Mesenteric fat pad (tissue), 1 donor: ENCODE results near the gene NOM1. TPM values are rescaled to one million over a fixed set of nuclear protein-coding genes. Genes with fewer than 3 reads are reported as not detected.
"Not testable (repeated sequence)": the region's sequence is repeated elsewhere in the genome, so short reads cannot be mapped to it uniquely, and the experiment has no call there.

Experiments
- DNase-seq: peaks from one replicate; pipeline ENCODE4 v3.0.0-alpha.2; 2020; ENCODE audit warnings: low spot score
- total RNA-seq: library from RNA; stranded (reverse); fragmentation: NEBNext Ultra II Directional; extraction: Animal tissue kit (Norgen Biotek cat#: 25700); gene quantifications from one replicate; pipeline ENCODE4 v1.2.1, GENCODE V29; 2021
- donor health status: DM: yes; HTN: yes; CAD: no.

The NOM1 gene
- total RNA-seq, 1 donor from 2014 or later, result 19.9 TPM

- DNase-seq, result no peak
Observed at GRCh38 chr7:156940421-156941122, 8.9 kb upstream of the NOM1 start.

- DNase-seq, result no peak
Observed at GRCh38 chr7:156941393-156942182, 7.9 kb upstream of the NOM1 start.

GRCh38 chr7:156942708-156943090 lies 6.8 kb upstream of the NOM1 start:
- no peak for DNase-seq

GRCh38 chr7:156943091-156944041 lies 6.1 kb upstream of the NOM1 start:
- no peak for DNase-seq

- no peak for DNase-seq
Observed at GRCh38 chr7:156944876-156945275, 4.6 kb upstream of the NOM1 start.

DNA sequence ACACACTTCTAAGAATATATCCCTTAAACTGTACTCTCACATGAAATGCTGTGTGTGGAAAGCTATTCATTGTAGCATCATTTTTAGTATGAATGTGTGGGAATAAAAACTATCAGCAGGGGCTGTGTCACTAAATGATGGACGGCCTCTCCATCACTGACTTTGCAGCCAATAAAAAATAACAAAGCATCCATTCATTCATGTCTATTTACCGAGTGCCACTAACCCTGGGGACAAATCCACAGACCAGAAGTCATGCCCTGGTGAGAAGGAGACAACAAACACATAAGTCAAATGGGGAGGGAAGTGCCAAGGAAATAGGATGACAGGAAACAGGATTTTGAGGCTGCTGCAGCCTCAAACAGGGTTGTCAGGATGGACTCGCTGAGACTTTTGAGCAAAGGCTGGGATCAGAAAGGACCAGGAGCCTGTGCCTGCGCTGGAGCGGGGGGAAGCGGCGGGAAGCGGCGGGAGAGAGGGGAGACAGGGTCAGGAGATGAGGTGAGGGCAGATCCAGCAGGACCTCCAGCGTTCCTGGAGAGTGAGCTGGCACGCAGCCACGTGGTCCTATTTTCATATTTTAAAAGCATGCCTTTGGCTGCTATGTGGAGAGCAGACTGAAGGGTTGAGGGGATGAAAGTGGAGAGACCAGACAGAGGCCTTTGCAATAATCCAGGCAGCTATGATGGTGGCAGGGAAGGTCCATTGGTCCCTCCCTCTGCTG lies 2.2 kb upstream of the NOM1 start:
- no peak for DNase-seq

DNA sequence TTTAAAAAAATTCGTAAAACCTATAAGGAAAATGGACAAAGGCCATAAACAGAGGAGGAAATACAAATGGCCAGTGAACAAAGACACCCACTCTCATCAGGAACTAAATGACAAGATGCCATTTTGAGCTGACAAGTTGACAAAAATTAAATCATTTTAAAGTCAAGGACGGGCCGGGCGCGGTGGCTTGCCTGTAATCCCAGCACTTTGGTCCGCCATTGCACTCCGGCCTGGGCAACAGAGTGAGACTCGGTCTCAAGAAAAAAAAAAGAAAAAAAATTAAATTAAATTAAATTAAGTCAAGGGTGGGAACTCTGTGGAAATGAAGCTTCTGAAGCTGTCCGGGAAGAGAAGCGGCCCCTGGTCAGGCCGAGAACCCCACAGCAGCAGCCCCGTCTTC lies 1.2 kb upstream of the NOM1 start:
- no peak for DNase-seq

DNA sequence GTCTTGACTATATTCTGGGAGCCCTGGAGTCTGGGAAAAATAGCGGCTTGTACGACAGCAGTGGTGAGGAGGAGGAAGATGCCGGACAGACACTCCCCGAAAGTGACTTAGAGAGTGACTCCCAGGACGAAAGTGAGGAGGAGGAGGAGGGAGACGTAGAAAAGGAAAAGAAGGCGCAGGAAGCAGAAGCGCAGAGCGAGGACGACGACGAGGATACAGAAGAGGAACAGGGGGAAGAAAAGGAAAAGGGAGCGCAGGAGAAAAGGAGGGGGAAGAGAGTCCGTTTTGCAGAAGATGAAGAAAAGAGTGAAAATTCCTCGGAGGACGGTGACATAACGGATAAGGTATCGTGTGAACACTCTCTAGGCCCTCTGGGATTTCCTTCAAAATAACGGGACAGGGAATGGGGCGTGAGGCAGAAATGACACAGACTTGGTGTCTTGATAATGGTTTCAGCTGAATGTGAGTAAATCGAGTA lies 908 bp downstream of the NOM1 start:
- DNase-seq, result no peak

- not testable (repeated sequence) for DNase-seq
Observed at GRCh38 chr7:156953215-156953614, 3.7 kb downstream of the NOM1 start.

- DNase-seq, result no peak
Observed at GRCh38 chr7:156954941-156955340, 5.4 kb downstream of the NOM1 start.

DNA sequence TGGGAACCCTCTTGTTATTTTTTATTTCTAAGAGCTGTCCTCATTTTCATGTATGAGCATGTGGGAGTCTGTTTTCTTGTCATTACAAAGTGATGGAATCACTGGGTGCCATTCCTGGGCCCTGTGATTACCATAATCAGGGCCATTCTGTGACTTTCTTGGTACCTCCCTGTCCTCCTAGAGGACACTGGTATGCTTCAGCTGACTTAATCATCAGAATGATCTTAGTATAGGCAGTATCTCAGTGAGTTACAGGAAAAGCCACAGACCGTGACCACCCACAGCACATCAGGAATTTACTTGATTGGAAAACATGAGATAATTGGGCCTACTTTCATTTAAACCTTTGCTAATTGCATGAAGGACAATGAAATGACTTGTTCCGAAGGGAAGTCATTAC lies 7.2 kb downstream of the NOM1 start:
- no peak for DNase-seq

DNA sequence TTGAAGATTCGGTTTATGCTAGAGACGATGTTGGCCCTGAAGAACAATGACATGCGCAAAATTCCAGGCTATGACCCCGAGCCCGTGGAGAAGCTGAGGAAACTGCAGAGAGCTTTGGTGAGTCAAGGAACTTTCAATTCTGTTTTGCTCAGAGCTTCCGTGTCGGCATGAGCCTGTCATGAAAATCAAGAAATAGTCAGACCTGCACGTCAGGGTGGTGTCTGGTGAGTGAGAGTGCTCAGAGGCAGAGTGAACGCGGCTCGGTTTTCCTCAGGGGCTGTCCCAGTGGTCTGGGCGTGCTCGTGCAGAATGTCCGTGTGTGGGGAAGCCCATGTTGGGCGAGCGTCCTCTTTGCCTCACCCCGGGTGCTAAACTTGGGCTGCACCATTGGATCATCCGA lies 12.6 kb downstream of the NOM1 start:
- no peak for DNase-seq

GRCh38 chr7:156962897-156963296 lies 13.4 kb downstream of the NOM1 start:
- no peak for DNase-seq

DNA sequence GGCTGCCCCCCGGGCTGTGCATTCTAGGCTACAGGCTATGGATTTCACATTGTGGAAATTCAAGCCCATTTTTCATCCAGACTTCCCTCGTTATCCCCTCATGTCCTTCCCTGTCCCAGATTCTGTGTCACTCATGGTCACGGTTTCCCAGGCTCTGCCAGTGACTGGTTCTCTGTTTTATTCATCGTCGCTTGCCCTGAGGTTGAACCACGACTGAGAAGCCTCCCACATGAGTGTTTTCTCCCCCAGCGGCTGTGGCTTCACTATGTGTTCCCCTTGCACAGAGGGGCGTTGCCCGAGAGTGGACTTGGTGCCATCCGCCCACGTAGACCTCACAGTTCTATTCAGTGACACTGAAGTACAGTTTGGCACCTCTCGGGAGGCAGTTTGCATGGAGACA lies 14.0 kb downstream of the NOM1 start:
- DNase-seq, result no peak

DNA sequence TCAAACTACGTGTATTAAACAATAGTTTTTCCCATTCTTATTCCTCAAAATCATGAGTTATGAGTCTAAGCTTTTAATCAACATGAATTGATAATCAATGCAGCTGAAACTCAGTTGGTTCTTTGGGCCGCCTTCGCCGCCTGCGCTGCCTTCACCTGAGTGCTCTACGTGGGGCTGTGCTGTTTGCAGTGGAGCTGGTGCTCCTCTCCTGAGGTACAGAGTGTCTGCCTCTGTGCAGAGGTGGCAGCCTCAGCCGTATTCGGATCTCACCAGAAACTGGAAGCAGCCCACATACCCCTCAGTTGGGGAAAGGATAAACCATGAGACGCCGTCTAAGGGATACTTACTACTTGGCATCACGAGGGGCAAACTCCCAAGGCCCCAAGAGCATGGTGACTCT lies 15.5 kb downstream of the NOM1 start:
- DNase-seq, result no peak

DNA sequence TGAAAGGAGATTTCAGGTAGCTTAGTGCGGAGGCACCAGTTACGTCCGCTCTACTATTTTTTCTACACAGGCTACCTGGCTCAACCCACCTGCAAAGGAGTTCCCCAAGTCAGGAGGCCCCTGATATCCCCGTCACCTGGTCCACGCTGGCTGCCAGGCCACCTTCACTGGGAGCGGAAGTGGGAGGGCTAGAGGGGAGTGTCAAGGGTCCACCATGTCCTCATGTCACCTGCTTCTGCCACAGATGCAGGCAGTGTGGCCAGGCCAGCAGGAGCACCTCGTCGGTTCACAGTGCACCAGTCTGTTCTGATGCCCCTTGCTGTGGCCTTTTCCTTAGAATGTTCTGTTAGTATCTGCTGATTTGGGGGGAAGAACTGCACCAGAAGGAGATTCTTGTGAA lies 16.9 kb downstream of the NOM1 start:
- DNase-seq, result no peak

DNA sequence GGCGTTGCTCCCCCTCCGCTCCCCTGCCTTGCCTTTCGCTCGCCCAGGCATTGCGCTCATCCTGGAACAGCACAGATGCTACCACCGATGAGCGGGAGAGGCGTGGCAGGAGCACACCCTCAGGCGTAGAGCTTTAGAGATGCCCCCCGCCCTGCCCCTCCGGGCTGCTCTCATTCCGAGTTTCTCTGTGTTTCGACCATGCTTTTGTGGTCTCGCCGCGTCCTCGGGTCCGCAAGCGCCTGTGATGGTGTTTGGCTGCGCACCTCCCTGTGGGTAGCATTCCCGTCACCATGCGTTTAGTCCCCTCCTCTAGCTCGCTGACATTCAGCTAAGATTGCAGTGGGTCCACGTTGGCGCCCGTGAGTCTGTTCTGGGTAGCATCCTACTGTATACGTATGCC lies 18.7 kb downstream of the NOM1 start:
- no peak for DNase-seq

DNA sequence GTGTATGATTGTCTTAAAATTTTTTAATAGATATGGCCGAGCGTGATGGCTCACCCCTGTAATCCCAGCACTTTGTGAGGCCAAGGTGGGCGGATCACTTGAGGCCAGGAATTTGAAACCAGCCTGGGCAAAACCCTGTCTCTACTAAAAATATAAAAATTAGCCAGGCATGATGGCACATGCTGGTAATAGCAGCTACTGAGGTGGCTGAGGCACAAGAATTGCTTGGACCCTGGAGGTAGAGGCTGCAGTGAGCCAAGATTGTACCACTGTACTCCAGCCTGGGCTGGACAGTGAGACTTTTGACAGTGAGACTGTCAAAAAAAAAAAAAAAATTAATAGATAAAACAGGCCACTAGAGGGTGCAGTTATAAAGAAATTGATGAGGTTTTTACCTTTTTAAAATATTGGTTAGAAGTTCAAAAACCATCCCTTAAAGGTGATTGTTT lies 20.5 kb downstream of the NOM1 start:
- no peak for DNase-seq

DNA sequence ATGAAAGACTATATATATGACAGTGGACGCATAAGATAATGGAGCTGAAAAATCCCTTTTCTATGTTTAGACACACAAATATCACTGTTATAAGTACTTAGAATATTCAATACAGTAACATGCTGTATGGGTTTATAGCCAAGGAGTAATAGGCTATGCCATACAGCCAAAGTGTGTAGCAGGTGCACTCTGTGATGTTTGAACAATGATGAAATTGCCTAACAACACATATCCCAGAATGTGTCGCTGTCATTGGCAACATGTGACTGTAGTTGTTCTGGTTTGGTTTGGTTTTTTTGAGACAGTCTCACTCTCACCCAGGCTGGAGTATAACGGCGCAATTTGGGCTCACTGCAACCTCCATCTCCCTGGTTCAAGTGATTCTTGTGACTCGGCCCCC lies 26.1 kb downstream of the NOM1 start:
- DNase-seq, result no peak

DNA sequence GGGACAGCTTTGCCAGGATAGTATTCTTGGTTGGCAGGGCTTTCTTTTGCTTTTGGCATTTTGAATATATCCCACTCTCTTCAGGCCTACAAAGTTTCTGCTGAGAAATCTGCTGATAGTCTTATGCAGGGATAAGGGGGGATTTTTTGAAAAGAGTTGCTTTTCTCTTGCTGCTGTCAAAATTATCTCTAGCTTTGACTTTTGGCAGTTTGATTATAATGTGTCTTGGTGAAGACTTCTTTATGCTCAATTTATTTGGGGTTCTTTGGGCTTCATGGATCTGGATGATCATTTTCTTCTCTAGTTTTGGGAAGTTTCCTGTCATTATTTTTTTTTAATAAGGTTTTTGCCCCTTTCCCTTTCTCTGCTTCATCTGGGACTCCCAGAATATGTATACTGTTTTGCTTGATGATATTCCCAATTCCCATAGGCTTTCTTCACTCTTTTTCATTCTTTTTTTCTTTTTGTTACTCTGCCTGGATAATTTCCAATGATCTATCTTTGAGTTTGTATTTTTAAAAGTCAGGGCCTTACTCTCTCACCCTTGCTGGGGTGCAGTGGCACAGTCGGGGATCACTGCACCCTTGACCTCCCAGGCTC lies 29.6 kb downstream of the NOM1 start:
- DNase-seq, result no peak

DNA sequence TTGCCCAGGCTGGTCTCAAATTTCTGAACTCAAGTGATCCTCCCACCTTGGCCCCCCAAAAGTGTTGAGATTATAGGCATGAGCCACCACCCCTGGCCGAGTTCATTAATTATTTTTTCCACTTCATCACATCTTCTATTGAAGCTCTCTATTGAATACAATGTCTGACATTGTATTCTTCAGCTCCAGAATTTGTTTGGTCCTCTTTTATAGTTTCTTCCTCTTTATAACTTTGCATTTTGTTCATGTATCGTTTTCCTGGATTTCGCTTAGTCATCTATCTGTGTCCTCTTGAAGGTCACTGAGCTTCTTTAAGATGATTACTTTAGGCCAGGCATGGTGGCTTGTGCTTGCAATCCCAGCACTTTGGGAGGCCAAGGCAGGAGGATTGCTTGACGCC lies 30.2 kb downstream of the NOM1 start:
- no peak for DNase-seq
